Fibroblast of lung (primary cell): Measurements from ENCODE around the gene STK11.

Source experiments
- CTCF ChIP-seq, 2 donors: IDR thresholded peaks in 1 of 2; conservative IDR thresholded peaks in 1 of 2; 1 replicate in 1 of 2; 2 replicates in 1 of 2; pipeline ENCODE4 v1.5.1; 2011 to 2012; ENCODE audit warnings: low read length in 2 of 2, control low read depth in 1 of 2, inconsistent platforms in 1 of 2, low read depth in 1 of 2, mild to moderate bottlenecking in 1 of 2
- EZH2 ChIP-seq: IDR thresholded peaks from 2 replicates; pipeline ENCODE4 v1.5.1; 2012; ENCODE audit warnings: low read length, control low read depth, mild to moderate bottlenecking; ENCODE audit errors: missing control alignments

- no peak for TF ChIP-seq CTCF (conservative IDR thresholded peaks at IDR 0.05 in 1 of 2, IDR thresholded peaks at IDR 0.05 in 1 of 2; ENCODE audit: low read depth in 1 of 2, low read length in 2 of 2)
- TF ChIP-seq EZH2: no peak
Observed at GRCh38 chr19:1268226-1269064, 62.9 kb downstream of the STK11 start.
